Measurements from ENCODE around the gene SNX18.

GRCh38 chr5:54492178-54492577, 25.4 kb upstream of the SNX18 start:
- TF ChIP-seq, protein P1, sequence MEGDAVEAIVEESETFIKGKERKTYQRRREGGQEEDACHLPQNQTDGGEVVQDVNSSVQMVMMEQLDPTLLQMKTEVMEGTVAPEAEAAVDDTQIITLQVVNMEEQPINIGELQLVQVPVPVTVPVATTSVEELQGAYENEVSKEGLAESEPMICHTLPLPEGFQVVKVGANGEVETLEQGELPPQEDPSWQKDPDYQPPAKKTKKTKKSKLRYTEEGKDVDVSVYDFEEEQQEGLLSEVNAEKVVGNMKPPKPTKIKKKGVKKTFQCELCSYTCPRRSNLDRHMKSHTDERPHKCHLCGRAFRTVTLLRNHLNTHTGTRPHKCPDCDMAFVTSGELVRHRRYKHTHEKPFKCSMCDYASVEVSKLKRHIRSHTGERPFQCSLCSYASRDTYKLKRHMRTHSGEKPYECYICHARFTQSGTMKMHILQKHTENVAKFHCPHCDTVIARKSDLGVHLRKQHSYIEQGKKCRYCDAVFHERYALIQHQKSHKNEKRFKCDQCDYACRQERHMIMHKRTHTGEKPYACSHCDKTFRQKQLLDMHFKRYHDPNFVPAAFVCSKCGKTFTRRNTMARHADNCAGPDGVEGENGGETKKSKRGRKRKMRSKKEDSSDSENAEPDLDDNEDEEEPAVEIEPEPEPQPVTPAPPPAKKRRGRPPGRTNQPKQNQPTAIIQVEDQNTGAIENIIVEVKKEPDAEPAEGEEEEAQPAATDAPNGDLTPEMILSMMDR (IDR thresholded peaks at IDR 0.05) = no peak
- no peak for TF ChIP-seq POLR2A (IDR thresholded peaks at IDR 0.05)

Measured in thyroid gland (tissue), 4 donors.